NCI-H82 treated with DMSO at 0.1 percent for 48 hours (cell line): Measurements from ENCODE around the gene PAPPA.

Experiments
- DNase-seq: peaks from one replicate; lab custom pipeline; 2025; ENCODE audit not compliant: unreplicated experiment; lab: John Stamatoyannopoulos, UW

Gene PAPPA

DNA sequence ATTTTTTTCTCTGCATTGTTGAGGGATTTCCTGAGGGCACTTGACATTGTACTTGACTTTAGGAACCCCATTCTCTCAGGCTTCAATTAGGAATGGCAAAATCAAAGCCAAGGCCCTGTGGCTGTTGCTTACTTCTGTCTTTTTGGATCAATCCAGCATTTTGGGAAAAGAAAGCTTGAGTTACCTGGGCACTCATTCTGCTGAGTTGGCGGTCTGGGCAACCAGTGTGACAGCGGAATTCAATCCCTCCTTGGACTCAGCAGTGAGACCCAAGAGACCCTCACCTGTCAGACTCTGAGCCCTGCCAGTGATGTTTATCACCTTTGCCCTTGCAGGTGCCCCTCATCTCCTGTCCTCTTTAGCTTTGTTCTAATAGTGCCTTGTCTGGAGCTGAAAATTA, 225.3 kb downstream of the PAPPA start:
- no peak for DNase-seq

DNA sequence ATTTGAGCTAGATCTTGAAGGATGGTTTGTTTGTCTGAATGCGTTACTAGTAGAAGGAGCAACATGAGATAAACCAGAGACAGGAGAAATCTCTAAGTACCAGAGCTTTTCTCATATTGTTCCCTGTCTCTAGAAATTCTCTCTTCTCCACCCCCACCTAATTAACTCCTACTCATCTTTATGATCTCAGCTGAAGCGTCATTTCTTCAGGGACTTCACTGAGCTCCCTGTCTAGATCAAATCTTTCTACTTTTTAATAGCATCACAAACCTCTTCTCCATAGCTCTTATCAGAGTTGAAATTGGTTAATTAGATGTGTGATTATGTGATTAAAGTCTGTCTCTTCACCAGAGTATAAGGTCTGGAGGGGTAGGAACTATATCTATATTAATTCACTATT, 226.2 kb downstream of the PAPPA start:
- DNase-seq = no peak

DNA sequence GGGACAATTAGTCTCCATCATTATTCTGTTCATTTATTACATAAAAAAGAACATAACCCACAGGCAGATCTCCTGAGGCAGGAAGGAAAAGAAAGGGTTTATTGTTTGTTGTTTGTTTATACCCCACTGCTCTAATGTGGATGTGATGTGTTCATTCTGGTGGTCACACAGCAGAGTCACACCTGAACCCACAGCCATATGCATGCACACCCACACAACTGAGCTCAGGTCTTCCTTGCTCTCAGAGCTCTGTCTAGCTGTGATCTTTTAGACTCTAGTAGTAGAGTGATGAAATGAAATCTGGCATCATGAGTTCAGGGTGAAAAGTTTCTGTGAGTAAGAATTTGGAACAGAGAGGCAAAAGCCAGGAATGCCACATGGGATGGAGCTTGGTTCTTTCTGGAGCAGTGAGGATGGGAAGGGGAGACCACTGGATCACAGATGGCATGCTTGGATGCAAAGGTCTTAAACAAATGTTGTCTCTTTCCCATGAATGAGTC, 227.0 kb downstream of the PAPPA start:
- DNase-seq = no peak

DNA sequence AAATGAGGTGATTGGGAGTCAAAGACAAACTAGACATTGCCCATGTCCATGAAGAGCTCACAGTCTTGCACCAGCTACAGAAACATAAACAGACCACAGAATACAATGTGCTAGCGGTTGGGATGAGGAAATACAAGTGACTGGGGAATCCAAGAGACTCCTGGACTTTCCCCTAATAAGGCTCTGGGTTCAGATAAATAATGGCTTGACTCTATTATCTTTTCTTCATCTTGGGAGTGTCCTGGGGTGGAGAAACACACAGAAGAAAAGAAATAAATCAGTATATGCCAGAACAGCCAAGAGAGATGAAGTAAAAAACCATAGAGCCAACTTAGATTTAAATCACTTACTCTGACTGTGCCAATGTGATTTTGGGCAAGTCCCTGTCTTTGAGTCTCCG, 227.8 kb downstream of the PAPPA start:
- DNase-seq = no peak

DNA sequence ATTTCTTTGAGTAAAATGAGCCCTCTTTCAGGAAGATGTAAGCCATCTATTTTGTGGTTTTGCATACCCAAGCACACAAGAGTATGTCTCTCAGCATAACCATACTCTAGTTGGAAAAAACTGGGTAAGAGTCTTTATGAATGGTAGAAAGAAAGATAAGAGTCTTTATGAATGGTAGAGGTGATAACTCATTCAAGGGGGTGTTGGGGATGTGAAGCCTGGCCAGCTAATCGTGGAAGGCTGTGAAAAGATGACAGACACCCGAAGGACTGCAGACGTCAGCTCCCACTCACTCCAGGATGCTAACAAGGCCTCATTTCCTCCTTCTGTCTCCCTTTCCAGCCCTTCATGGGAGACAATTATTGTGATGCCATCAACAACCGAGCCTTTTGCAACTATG, 228.5 kb downstream of the PAPPA start:
- no peak for DNase-seq

DNA sequence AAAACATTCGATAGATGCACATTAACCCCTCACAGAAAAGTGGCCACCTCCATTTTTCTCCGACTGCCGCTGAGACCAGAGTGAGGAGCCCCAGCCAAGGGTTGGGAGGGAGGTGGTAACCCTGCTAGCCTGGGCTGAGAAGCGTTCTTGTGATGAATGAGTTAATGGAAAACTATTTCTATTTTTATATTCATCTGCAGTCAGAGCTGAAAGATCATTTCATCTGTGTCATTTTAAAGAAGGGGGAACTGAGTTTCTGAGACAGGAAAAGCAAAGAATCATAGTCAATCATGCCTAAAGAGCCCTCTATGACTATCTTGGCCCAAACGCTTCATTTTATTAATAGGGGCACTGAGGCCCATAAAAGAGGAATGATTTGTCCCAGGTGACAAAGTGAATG, 229.5 kb downstream of the PAPPA start:
- no peak for DNase-seq

DNA sequence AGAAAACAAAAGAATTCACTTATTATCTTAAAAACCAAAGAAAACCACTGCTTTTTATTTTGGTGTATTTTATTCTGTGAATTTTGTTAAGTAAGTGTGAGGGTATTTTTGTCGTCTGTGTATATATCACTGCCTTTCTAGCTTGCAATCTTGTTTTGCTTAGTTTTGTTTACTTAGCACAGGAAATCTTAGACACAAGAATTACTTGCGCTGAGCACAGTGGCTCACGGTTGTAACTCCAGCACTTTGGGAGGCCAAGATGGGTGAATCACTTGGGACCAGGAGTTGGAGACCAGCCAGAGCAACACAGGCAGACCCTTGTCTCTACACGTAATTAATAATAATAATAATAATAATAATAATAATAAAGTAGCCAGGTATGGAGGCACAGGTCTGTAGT, 230.3 kb downstream of the PAPPA start:
- DNase-seq = no peak

DNA sequence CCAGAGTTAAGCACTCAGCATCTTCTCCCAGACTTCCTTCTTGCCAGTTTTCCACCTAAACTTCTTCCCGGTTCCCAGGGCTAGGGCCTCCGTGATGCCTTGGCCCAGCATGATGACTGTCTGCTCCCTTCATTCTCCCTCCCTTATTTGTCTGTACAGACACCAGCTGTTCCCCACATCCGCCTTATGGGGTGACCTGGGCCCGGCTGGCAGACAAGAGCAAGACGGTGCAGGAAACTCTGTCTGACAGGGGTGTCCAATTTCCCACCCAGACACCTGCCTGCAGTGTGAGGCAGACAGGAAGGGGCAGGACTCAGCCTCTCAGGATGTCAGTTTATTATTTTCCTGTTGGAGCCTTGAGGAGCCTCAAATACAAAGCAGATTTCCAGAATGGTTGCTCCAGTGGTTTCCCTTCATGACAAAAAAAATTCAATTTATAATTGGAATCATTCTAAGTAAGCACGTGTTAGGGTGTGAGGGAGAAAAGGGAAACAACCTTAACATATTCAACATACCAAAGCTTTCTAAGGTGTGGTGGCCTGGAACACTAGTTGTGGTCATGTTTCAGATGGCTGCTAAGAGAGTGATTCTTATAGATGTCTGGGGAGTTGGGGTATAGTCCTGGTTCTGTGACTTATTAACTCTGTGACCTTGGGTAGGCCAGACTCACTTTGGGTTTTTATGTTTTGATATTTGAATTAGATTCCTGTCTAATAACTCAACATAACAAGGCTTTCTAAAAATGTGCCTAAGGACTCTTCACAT, 234.5 kb downstream of the PAPPA start:
- no peak for DNase-seq

DNA sequence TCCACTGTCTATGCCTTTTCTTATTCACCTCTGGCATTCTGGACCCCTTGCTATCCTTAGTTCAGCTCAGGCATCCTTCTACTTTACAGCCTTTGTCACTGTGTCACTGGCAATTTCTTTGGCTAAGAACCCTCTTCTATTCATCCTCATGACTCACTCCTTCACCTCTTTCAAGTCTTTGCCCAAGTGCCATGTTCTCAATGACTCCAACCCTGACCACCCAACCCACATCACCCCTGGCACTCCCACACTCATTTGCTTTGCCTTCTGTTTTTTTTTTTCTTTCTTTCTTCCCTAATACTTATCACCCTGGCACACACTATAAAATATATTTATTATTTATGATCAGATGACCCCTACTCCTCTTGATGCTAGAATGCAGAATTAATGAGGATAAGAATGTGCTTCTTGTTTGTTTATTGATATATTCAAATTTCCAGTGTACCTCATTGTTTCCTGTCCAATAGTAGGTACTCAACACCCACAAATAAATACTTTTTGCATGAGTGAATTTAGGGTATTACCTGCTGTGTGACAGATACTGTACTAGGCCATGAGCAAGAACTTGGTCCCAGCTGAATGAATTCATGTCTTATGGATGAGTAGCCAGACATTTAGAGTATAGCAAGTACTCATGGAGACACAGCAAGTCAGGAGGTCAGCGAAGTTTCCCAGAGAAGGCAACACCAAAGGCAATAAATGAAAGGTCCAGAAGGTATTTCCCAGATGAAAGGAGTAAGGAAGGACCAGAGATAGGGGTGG, 236.1 kb downstream of the PAPPA start:
- DNase-seq = no peak

DNA sequence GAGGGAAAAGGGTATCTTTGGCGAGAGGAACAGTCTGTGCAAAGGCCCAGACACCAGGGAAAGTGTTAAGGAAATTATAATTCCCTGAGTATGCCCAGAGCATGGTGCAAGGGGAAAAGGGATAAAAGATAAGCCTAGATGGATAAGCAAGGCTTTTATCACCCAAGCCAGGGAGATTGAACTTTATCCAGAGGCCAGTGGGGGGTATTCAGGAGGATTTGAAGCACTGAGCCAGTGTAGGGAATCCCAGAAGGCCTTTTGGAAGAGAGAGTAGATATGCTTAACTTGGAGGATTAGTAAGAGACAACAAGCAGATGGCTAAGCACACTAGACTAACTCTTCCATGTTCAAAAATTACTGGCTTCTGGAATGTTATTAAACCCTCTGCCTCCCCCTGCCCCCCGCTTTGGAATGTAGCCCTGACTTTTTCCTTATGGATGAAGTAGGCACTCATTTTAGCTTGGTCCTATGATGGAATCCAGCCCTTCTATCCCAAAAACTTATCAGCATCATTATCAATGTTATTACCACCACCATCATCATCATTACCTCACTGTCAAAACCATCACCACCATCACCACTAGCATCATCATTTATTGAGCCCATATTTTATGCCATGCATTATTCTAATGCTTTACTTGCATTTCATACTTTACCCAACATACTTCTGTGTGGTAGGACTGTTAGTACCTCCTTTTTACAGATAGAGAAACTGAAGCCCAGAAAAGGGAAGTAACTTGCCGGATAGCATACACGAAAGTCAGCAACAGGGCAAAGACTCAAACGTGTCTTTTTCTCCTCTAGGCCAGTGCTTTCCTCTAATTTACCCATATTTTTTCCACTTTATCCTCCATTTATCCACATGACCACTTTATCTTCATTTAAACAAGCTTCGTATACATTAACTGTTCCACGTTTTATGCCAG, 237.0 kb downstream of the PAPPA start:
- peak; percentile 91 for DNase-seq

DNA sequence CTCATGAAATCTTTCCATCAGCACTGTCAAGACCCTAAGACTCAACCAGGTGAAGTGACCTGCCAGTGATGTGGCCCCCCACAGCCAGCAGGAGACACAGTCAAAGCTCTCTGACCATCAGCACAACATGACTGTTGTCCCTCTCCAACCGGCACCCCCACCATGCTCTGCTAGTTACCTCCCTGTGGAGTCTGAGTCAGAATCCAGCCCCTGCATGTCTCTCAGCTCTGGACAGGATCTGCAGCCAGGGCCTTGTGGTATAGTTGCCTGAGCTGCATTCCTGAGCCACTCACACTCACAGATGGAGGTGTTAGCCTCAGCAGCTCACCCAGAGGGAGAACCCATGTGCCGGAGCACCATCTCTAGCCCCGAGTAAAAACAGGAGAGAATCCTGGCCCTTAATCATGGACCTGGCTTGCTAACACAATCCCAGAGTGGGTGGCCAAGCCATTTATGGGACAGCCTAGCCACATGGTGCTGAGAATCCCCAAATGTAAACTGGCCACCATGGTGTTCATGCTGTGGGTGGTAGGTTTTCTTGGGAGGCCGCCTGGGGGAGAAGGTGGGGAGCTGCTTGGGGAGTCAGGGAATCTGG, 237.8 kb downstream of the PAPPA start:
- no peak for DNase-seq

DNA sequence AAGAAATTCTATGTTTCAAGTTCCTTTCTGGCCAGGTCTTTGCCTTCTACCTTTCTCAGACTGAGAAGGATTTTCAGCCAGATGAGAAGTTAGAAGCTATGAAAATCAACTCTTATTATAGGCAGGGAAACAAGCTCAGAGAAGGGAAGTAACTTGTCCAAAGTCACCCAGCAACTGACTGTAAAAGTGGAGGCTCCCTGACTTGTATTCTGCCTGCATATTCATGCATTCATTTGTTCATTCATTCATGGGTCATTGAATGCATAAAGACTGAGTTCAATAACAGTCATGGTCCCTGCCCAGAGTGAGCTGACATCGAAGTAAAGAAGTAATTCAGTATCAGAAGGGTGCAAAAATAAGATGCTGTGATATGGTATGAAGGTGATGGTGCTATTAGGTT, 239.6 kb downstream of the PAPPA start:
- DNase-seq = no peak

DNA sequence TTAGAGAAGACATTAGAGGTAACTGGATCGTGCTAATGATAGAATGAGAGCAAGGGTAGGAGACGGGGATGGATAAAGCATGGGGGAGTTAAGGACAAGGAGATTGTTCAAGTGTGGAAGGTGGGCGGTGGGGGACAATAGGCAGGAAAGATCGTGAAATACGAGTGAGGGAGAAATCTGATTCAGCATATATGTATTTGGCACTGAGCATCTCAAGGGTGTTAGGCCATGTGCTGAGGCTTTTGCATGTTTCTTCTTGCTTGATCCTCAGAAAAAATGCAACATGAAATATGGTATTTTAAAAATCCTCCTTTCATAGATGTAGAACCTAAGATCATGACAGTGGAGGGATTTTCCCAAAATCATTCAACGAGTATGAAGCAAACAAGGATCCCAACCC, 240.5 kb downstream of the PAPPA start:
- DNase-seq = no peak

DNA sequence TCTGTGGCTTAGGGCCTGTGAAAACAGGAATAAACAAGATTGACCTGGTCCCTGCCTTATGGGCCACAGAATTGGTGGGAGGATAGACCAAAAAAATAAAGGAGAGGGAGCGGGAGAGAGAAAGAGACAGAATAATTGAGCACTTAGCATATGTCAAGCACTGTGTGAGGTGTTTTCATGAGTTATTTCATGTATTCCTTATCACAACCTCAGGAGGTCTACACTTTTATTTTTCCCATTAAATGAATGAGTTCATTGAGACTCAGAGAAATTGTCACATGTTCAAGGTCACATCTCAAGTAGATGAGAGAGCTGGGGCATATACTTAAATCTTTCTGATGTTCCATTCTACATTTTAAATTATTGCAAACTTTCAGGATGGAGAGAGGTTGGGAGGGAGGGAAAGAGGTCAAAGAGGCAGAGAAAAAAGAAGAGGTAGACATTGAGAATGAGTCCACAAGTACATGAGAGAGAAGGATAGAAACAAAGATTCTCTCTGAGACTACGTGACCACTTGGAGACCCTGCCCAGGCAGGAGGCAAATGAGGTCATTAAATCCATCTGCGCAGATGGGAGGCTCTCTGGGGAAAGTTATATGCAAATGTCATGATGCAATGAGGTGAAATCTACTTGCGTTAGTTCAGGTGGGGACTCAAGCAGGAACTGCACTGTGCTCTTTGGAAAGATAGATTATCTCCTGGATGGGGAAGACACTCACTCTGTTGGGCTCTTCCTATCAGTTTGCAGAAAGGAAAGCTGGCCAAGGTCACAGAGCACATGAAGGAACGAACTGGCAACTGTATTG, 241.5 kb downstream of the PAPPA start:
- peak; percentile 7 for DNase-seq

DNA sequence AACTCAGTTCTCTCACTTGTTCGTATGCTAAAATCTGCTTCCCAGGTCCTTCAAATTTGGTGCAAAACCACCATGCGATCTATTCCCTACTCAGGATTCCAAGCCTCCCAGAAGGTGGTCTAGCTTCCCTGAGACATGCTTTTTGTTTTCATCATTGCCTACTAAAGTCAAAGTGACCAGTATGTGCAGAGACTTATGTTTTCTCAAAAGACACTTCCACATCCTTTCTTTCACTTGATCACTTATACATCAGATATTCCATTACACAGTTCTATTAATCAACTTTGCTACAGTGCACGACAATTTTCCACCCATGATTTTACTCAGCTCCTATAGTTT, 242.1 kb downstream of the PAPPA start:
- DNase-seq = no peak

DNA sequence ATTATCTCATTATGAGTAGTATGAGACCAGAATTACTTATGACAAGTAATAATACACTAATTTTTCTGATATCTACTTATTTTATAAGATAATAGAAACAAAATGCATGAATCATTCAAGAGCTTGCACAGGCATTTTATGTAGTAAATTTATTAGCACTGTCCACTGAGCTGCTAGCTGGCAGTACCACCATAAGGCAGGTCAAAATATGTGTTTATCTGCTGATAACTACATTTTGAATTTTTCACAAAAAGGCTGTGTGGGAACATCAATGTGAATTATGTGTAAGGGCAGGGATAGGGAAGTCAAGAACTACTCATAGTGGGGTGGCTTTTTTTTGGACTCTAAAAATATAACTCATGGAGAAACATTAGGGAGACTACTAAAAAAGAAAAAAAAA, 249.6 kb downstream of the PAPPA start:
- DNase-seq = no peak

DNA sequence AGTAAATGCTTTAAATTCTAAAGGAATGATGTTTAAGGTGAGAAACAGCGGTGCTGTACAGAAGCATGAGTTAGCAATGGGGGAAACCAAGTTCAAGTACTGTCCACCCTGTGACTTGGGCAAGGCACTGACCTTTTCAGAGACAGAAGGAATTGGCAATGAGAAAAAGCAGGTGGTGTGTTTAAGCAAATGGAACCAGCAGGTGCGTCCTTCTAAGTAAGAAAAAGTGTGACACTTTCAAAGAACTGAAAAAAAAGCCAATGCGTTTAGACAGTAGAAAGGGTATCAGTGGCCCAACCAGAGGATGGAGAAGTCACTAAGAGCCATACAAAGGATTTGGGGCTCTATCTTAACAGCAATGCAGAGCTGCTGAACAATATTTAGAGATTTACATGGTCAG, 250.6 kb downstream of the PAPPA start:
- DNase-seq = no peak

DNA sequence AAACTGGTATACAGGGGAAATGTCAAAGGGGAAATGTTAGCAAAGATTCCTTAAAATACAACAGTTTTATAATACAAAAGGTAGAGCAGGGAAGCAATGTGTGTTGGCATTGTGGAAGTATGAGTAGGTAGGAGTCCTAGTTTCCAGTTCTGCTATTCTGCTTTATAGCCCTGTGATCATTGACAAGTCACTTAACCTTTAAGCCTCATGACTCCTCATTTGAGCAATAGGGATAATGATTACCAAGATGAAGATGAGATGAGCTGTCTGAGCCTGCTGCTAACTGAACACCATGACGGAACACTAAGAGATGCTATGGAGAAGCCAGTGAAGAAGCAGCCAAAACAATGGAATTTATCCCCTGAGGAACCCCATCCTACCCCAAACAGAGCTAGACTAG, 251.7 kb downstream of the PAPPA start:
- DNase-seq = no peak

DNA sequence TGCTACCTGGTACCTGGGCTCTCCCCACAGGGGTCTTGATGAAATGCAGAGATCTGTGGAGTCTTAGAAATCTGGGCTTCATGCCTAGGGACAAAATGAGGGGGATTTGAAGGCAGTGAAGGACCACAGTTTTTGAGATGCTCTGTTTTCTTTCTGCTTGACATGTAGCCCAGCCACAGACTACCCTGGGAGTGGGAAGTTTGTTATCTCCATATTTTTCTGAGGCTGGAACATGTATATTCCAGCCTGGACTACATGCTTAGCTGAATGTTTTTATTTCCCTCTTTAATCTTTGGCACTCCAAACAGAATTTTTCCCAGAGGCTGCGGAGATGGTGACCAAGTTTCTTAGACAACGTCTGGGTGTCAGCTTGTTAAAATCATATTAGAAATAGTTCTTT, 252.9 kb downstream of the PAPPA start:
- DNase-seq = no peak

DNA sequence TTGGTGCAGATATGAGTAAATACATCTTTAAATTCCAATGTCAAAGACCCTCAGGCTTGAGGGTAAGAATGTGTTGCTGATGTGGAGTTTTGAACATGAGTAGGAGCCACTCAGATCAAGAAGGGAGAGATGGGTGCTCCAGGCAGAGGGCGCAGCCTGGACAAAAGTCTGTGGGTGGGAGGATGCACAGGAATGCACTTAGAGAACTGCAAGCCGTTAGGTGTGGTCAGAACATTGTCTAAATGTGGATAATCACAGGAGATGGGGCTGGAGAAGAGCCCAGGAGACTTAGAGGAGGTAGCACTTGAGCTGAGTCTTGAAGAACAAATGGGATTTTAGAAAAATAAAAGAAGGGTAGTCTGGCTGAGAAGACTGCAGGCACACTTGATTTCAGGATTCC, 255.5 kb downstream of the PAPPA start:
- DNase-seq = no peak
